Activated CD4-positive, alpha-beta T cell treated with anti-CD3 and anti-CD28 coated beads, Interleukin-2, amount 50 U/mL, for 1 hour (primary cell): ENCODE results near the gene PDHX.
"Not testable (repeated sequence)": the region's sequence is repeated elsewhere in the genome, so short reads cannot be mapped to it uniquely, and the experiment has no call there.

Experiments used
- DNase-seq: peaks from one replicate; pipeline ENCODE4 v3.0.0-alpha.2; 2020

PDHX gene

GRCh38 chr11:34916015-34916842 lies at the start of gene PDHX, which contains the start of gene APIP:
TSS of gene PDHX (plus strand) at chr11:34916618. CDS start at chr11:34916656, 38 bp downstream.
TSS of gene APIP (minus strand) at chr11:34916379. CDS start at chr11:34916284, 95 bp downstream.
- DNase-seq = peak; percentile 97

- no peak for DNase-seq
Observed at GRCh38 chr11:34869425-34869824, 47.0 kb upstream of the PDHX start.

- no peak for DNase-seq
Observed at GRCh38 chr11:34870548-34871196, 45.7 kb upstream of the PDHX start.

GRCh38 chr11:34874202-34874601 lies 42.2 kb upstream of the PDHX start:
- DNase-seq = no peak

GRCh38 chr11:34877375-34877975 lies 38.9 kb upstream of the PDHX start:
- no peak for DNase-seq

GRCh38 chr11:34881900-34882299 lies 34.5 kb upstream of the PDHX start:
- DNase-seq = no peak

GRCh38 chr11:34886609-34887008 lies 29.8 kb upstream of the PDHX start:
- DNase-seq = no peak

GRCh38 chr11:34887260-34887659 lies 29.2 kb upstream of the PDHX start:
- DNase-seq = no peak

- no peak for DNase-seq
Observed at GRCh38 chr11:34890089-34890488, 26.3 kb upstream of the PDHX start.

GRCh38 chr11:34890812-34891211 lies 25.6 kb upstream of the PDHX start:
- no peak for DNase-seq

GRCh38 chr11:34891611-34892010 lies 24.8 kb upstream of the PDHX start:
- no peak for DNase-seq

- DNase-seq = no peak
Observed at GRCh38 chr11:34893416-34893815, 23.0 kb upstream of the PDHX start.

- not testable (repeated sequence) for DNase-seq
Observed at GRCh38 chr11:34896191-34896590, 20.2 kb upstream of the PDHX start.

GRCh38 chr11:34897171-34897870 lies 19.1 kb upstream of the PDHX start:
- DNase-seq = no peak

GRCh38 chr11:34898474-34898873 lies 17.9 kb upstream of the PDHX start:
- DNase-seq = no peak

GRCh38 chr11:34899633-34900016 lies 16.8 kb upstream of the PDHX start:
- no peak for DNase-seq

GRCh38 chr11:34904421-34904955 lies 11.9 kb upstream of the PDHX start:
- DNase-seq = no peak

- DNase-seq = no peak
Observed at GRCh38 chr11:34905666-34906065, 10.8 kb upstream of the PDHX start.

- no peak for DNase-seq
Observed at GRCh38 chr11:34907934-34908593, 8.4 kb upstream of the PDHX start.

GRCh38 chr11:34909415-34909814 lies 7.0 kb upstream of the PDHX start:
- DNase-seq = no peak

GRCh38 chr11:34909955-34910354 lies 6.5 kb upstream of the PDHX start:
- DNase-seq = no peak

- DNase-seq = no peak
Observed at GRCh38 chr11:34910817-34911216, 5.6 kb upstream of the PDHX start.
